Measurements from ENCODE around the gene PLA1A.

Gene PLA1A

GRCh38 chr3:119636891-119637611, 39.4 kb downstream of the PLA1A start:
- Mint-ChIP-seq H3K4me3 (no peak overlapping the region), H3K27ac (ENCODE audit: low read depth) (no peak overlapping the region), H3K9me3 (no peaks in the 10 kb centered on the region), H3K4me1 (peaks cover 15% of the 10 kb centered on the region), H3K36me3 (ENCODE audit: insufficient read depth) (peaks cover 2% of the 10 kb centered on the region), H3K27me3 (no peaks in the 10 kb centered on the region)
- DNase-seq (ENCODE audit: low spot score in 2 of 2) (no peak), ATAC-seq (replicated peaks; ENCODE audit: extremely low read depth, poor library complexity, severe bottlenecking) (no peak)

GRCh38 chr3:119637679-119638477, 40.2 kb downstream of the PLA1A start:
- ATAC-seq (replicated peaks; ENCODE audit: extremely low read depth, poor library complexity, severe bottlenecking) (peak; percentile 26), DNase-seq (ENCODE audit: low spot score in 2 of 2) (no peak)
- H3K9me3 Mint-ChIP-seq: no peaks in the 10 kb centered on the region
- peaks cover 2% of the 10 kb centered on the region for H3K36me3 Mint-ChIP-seq (ENCODE audit: insufficient read depth)
- peak overlapping the region; percentile 94 for H3K27ac Mint-ChIP-seq (ENCODE audit: low read depth)
- peaks cover 15% of the 10 kb centered on the region for H3K4me1 Mint-ChIP-seq
- no peaks in the 10 kb centered on the region for H3K27me3 Mint-ChIP-seq
- peak overlapping the region; percentile 73 for H3K4me3 Mint-ChIP-seq

GRCh38 chr3:119639494-119640350, 42.0 kb downstream of the PLA1A start:
- no peak overlapping the region for H3K4me3 Mint-ChIP-seq
- DNase-seq (ENCODE audit: low spot score in 2 of 2) (no peak), ATAC-seq (replicated peaks; ENCODE audit: extremely low read depth, poor library complexity, severe bottlenecking) (no peak)
- H3K27me3 Mint-ChIP-seq: no peaks in the 10 kb centered on the region
- H3K9me3 Mint-ChIP-seq: no peaks in the 10 kb centered on the region
- peaks cover 2% of the 10 kb centered on the region for H3K36me3 Mint-ChIP-seq (ENCODE audit: insufficient read depth)
- peak overlapping the region; percentile 11 for H3K27ac Mint-ChIP-seq (ENCODE audit: low read depth)
- H3K4me1 Mint-ChIP-seq: peaks cover 15% of the 10 kb centered on the region

GRCh38 chr3:119641416-119641815, 43.7 kb downstream of the PLA1A start:
- Mint-ChIP-seq H3K27ac (ENCODE audit: low read depth) (no peak overlapping the region), H3K4me1 (peaks cover 15% of the 10 kb centered on the region), H3K4me3 (no peak overlapping the region), H3K9me3 (no peaks in the 10 kb centered on the region), H3K27me3 (no peaks in the 10 kb centered on the region), H3K36me3 (ENCODE audit: insufficient read depth) (peaks cover 2% of the 10 kb centered on the region)
- DNase-seq (ENCODE audit: low spot score in 2 of 2) (no peak), ATAC-seq (replicated peaks; ENCODE audit: extremely low read depth, poor library complexity, severe bottlenecking) (no peak)

GRCh38 chr3:119642746-119643473, 45.2 kb downstream of the PLA1A start:
- no peak for ATAC-seq (replicated peaks; ENCODE audit: extremely low read depth, poor library complexity, severe bottlenecking)
- peaks cover 4% of the 10 kb centered on the region for H3K36me3 Mint-ChIP-seq (ENCODE audit: insufficient read depth)
- DNase-seq (ENCODE audit: low spot score in 2 of 2): no peak

GRCh38 chr3:119643528-119643927, 45.8 kb downstream of the PLA1A start:
- Mint-ChIP-seq H3K9me3 (no peaks in the 10 kb centered on the region), H3K36me3 (ENCODE audit: insufficient read depth) (peaks cover 2% of the 10 kb centered on the region), H3K27ac (ENCODE audit: low read depth) (no peak overlapping the region), H3K4me1 (peaks cover 5% of the 10 kb centered on the region), H3K27me3 (no peaks in the 10 kb centered on the region), H3K4me3 (no peak overlapping the region)
- DNase-seq (ENCODE audit: low spot score in 2 of 2): no peak
- ATAC-seq (replicated peaks; ENCODE audit: extremely low read depth, poor library complexity, severe bottlenecking): no peak

More at GRCh38 chr3:119642746-119643473, 45.2 kb downstream of the PLA1A start:
- Mint-ChIP-seq H3K4me1 (peaks cover 11% of the 10 kb centered on the region), H3K9me3 (no peaks in the 10 kb centered on the region), H3K27ac (ENCODE audit: low read depth) (no peak overlapping the region), H3K4me3 (no peak overlapping the region), H3K27me3 (no peaks in the 10 kb centered on the region)

GRCh38 chr3:119644481-119644880, 46.8 kb downstream of the PLA1A start:
- no peak overlapping the region for H3K4me3 Mint-ChIP-seq
- no peaks in the 10 kb centered on the region for H3K9me3 Mint-ChIP-seq
- ATAC-seq (replicated peaks; ENCODE audit: extremely low read depth, poor library complexity, severe bottlenecking) (no peak), DNase-seq (ENCODE audit: low spot score in 2 of 2) (no peak)
- no peaks in the 10 kb centered on the region for H3K4me1 Mint-ChIP-seq
- H3K36me3 Mint-ChIP-seq (ENCODE audit: insufficient read depth): peaks cover 2% of the 10 kb centered on the region
- no peaks in the 10 kb centered on the region for H3K27me3 Mint-ChIP-seq
- no peak overlapping the region for H3K27ac Mint-ChIP-seq (ENCODE audit: low read depth)

- no peaks in the 10 kb centered on the region for H3K4me1 Mint-ChIP-seq
- peaks cover 2% of the 10 kb centered on the region for H3K36me3 Mint-ChIP-seq (ENCODE audit: insufficient read depth)
- no peak overlapping the region for H3K27ac Mint-ChIP-seq (ENCODE audit: low read depth)
- H3K27me3 Mint-ChIP-seq: no peaks in the 10 kb centered on the region
- H3K9me3 Mint-ChIP-seq: no peaks in the 10 kb centered on the region
- H3K4me3 Mint-ChIP-seq: no peak overlapping the region
- ATAC-seq (replicated peaks; ENCODE audit: extremely low read depth, poor library complexity, severe bottlenecking) (no peak), DNase-seq (ENCODE audit: low spot score in 2 of 2) (no peak)
Measured at GRCh38 chr3:119645813-119646212, 48.1 kb downstream of the PLA1A start.

- H3K9me3 Mint-ChIP-seq: no peaks in the 10 kb centered on the region
- peaks cover 2% of the 10 kb centered on the region for H3K36me3 Mint-ChIP-seq (ENCODE audit: insufficient read depth)
- DNase-seq (ENCODE audit: low spot score in 2 of 2) (no peak), ATAC-seq (replicated peaks; ENCODE audit: extremely low read depth, poor library complexity, severe bottlenecking) (no peak)
- H3K4me1 Mint-ChIP-seq: no peaks in the 10 kb centered on the region
- H3K27me3 Mint-ChIP-seq: no peaks in the 10 kb centered on the region
- no peak overlapping the region for H3K27ac Mint-ChIP-seq (ENCODE audit: low read depth)
- no peak overlapping the region for H3K4me3 Mint-ChIP-seq
Measured at GRCh38 chr3:119647171-119647570, 49.5 kb downstream of the PLA1A start.

GRCh38 chr3:119647843-119648575, 50.3 kb downstream of the PLA1A start:
- no peak overlapping the region for H3K4me3 Mint-ChIP-seq
- H3K27me3 Mint-ChIP-seq: no peaks in the 10 kb centered on the region
- no peak overlapping the region for H3K27ac Mint-ChIP-seq (ENCODE audit: low read depth)
- no peaks in the 10 kb centered on the region for H3K4me1 Mint-ChIP-seq
- peaks cover 2% of the 10 kb centered on the region for H3K36me3 Mint-ChIP-seq (ENCODE audit: insufficient read depth)
- DNase-seq (ENCODE audit: low spot score in 2 of 2) (no peak), ATAC-seq (replicated peaks; ENCODE audit: extremely low read depth, poor library complexity, severe bottlenecking) (no peak)
- no peaks in the 10 kb centered on the region for H3K9me3 Mint-ChIP-seq

GRCh38 chr3:119649761-119650160, 52.1 kb downstream of the PLA1A start:
- ATAC-seq (replicated peaks; ENCODE audit: extremely low read depth, poor library complexity, severe bottlenecking): no peak
- no peak overlapping the region for H3K27ac Mint-ChIP-seq (ENCODE audit: low read depth)
- DNase-seq (ENCODE audit: low spot score in 2 of 2): no peak
- H3K4me3 Mint-ChIP-seq: no peak overlapping the region
- no peaks in the 10 kb centered on the region for H3K27me3 Mint-ChIP-seq
- H3K9me3 Mint-ChIP-seq: no peaks in the 10 kb centered on the region
- H3K36me3 Mint-ChIP-seq (ENCODE audit: insufficient read depth): peaks cover 2% of the 10 kb centered on the region
- H3K4me1 Mint-ChIP-seq: no peaks in the 10 kb centered on the region

Data from central memory CD8-positive, alpha-beta T cell (primary cell).